GM12878 (cell line): ENCODE results near the gene UBE2J2. TPM values are rescaled to one million over a fixed set of nuclear protein-coding genes. Genes with fewer than 3 reads are reported as not detected.
A peak's percentile ranks its signal among the peaks of the same experiment; 100 is the strongest.

Experiments used
- ATAC-seq: fragments of 200-7000 bp; cut with Tn5 transposase; 3 replicates; pipeline ENCODE4 v1.9.1; 2020; ENCODE audit warnings: mild to moderate bottlenecking, moderate library complexity
- BruUV-seq: library from RNA; stranded (reverse); fragments of 400-500 nt; replicated peaks from 2 replicates; lab custom pipeline; 2021; lab: Mats Ljungman, UMichigan
- CTCF ChIA-PET: fragments of 300-600 bp; sonication (Branson Sonifier 250); formaldehyde crosslinking; extraction: SDS; loops from one replicate; lab custom pipeline; 2021; ENCODE audit warnings: inconsistent platforms; lab: Yijun Ruan, JAX
- POLR2A ChIA-PET: fragments of 350-600 bp; formaldehyde crosslinking; extraction: SDS; loops from one replicate; lab custom pipeline; 2021; ENCODE audit warnings: inconsistent platforms; lab: Charles Lee
- RAD21 ChIA-PET: fragments of 300-600 bp; sonication (Branson Sonifier 250); formaldehyde crosslinking; loops from one replicate; lab custom pipeline; 2023; ENCODE audit warnings: antibody characterized with exemption; ENCODE audit not compliant: unreplicated experiment; lab: Charles Lee
- SMC1A ChIA-PET: fragments of 300-600 bp; sonication (Branson Sonifier 250); formaldehyde crosslinking; loops from one replicate; lab custom pipeline; 2023; ENCODE audit not compliant: unreplicated experiment, uncharacterized antibody; lab: Charles Lee
- DNase-seq: peaks from one replicate; pipeline ENCODE4 v3.0.0-alpha.2; 2011; ENCODE audit warnings: low read depth, low spot score
- FAIRE-seq: peaks from 3 replicates; lab custom pipeline; 2011; peaks lifted over from hg19 to GRCh38; lab: Jason Lieb, UNC
- H2AFZ ChIP-seq: 2 replicates; pipeline ENCODE4 v1.6.0; 2011; ENCODE audit warnings: low read depth, low read length, control low read depth; ENCODE audit not compliant: control insufficient read depth
- H3K27ac ChIP-seq: 2 replicates; pipeline ENCODE4 v1.5.1; 2011; ENCODE audit warnings: control low read depth; ENCODE audit not compliant: control insufficient read depth, insufficient read depth
- H3K27me3 ChIP-seq, 2 experiments: replicated peaks in 1 of 2; 2 replicates each; pipeline versions ENCODE4 v1.6.0 to v1.6.1; 2011; ENCODE audit warnings: low read length in 1 of 2; ENCODE audit not compliant: control insufficient read depth in 2 of 2, insufficient read depth in 2 of 2
- H3K36me3 ChIP-seq, 2 experiments: 2 replicates each; pipeline ENCODE4 v1.5.1; 2011; ENCODE audit warnings: low read length in 1 of 2; ENCODE audit not compliant: control insufficient read depth in 2 of 2, insufficient read depth in 2 of 2
- H3K4me1 ChIP-seq: 2 replicates; pipeline ENCODE4 v1.6.1; 2011; ENCODE audit warnings: mild to moderate bottlenecking, low read length, moderate library complexity, mixed read lengths; ENCODE audit not compliant: control insufficient read depth, insufficient read depth
- H3K4me2 ChIP-seq: 2 replicates; pipeline ENCODE4 v1.6.0; 2011; ENCODE audit warnings: control low read depth; ENCODE audit not compliant: control insufficient read depth, insufficient read depth
- H3K4me3 ChIP-seq: fragments of 200-600 bp; sonication (generic); 2 replicates; pipeline ENCODE4 v1.5.1; 2016
- H3K79me2 ChIP-seq: 2 replicates; pipeline ENCODE4 v1.6.0; 2011; ENCODE audit warnings: low read length; ENCODE audit not compliant: control insufficient read depth, insufficient read depth
- H3K9ac ChIP-seq: 2 replicates; pipeline ENCODE4 v1.8.0; 2011; ENCODE audit warnings: low read length, control low read depth, mixed read lengths; ENCODE audit not compliant: control insufficient read depth, insufficient read depth
- H3K9me3 ChIP-seq: replicated peaks from 3 replicates; pipeline ENCODE4 v1.5.1; 2011; ENCODE audit warnings: mild to moderate bottlenecking, low read length; ENCODE audit not compliant: control insufficient read depth, insufficient read depth
- H4K20me1 ChIP-seq: 2 replicates; pipeline ENCODE4 v1.6.0; 2011; ENCODE audit not compliant: control insufficient read depth, insufficient read depth
- BCLAF1 ChIP-seq: fragments of 450-650 bp; IDR thresholded peaks from 2 replicates; pipeline ENCODE4 v1.6.1; 2017; ENCODE audit warnings: antibody characterized with exemption, mild to moderate bottlenecking, moderate library complexity
- EZH2 ChIP-seq: IDR thresholded peaks from 2 replicates; pipeline ENCODE4 v1.6.1; 2012; ENCODE audit warnings: low read depth, mild to moderate bottlenecking, control low read depth, inconsistent platforms, low read length, borderline replicate concordance; ENCODE audit not compliant: control insufficient read depth
- MEF2A ChIP-seq: IDR thresholded peaks from 2 replicates; pipeline ENCODE4 v1.6.1; 2011; ENCODE audit warnings: low read depth, mild to moderate bottlenecking, low read length, moderate library complexity; ENCODE audit not compliant: insufficient read depth
- PBX3 ChIP-seq: IDR thresholded peaks from 2 replicates; pipeline ENCODE4 v1.6.1; 2011; ENCODE audit warnings: mild to moderate bottlenecking, low read depth, low read length, moderate library complexity; ENCODE audit not compliant: insufficient replicate concordance
- RCOR1 ChIP-seq: conservative IDR thresholded peaks from 2 replicates; pipeline ENCODE4 v1.6.1; 2012; ENCODE audit warnings: low read depth, low read length, improper control_type of control experiment
- TCF7 ChIP-seq: IDR thresholded peaks from 2 replicates; pipeline ENCODE4 v1.6.1; 2014; ENCODE audit warnings: antibody characterized with exemption, borderline replicate concordance
- YY1 ChIP-seq: IDR thresholded peaks from 2 replicates; pipeline ENCODE4 v1.6.1; 2011; ENCODE audit warnings: low read depth, mild to moderate bottlenecking, low read length
- ZBED1 ChIP-seq: IDR thresholded peaks from 2 replicates; pipeline ENCODE4 v1.6.1; 2016; ENCODE audit warnings: borderline replicate concordance
- WGBS: methylation state at CpG from one replicate; pipeline ENCODE4 v1.1.6; 2016; ENCODE audit warnings: low lambda C conversion rate; ENCODE audit not compliant: insufficient replicate concordance, insufficient coverage; ENCODE audit errors: missing lambda C conversion rate; 5-methylcytosine and 5-hydroxymethylcytosine counted together
- in situ Hi-C: fragments of 300-500 bp; cut with MboI; formaldehyde crosslinking; loops from 9 replicates; pipeline ENCODE4 v1.14.3; 2018; ENCODE audit warnings: mixed read lengths
- intact Hi-C: fragments of 100-400 bp; cut with micrococcal nuclease; formaldehyde crosslinking; loops from one replicate; pipeline ENCODE4 v1.14.2; 2022; ENCODE audit not compliant: unreplicated experiment
- polyA plus RNA-seq, 11 experiments: library from polyadenylated mRNA; depleted of rRNA in 4 of 11; unstranded in 6 of 11; stranded (reverse) in 5 of 11; fragments of >200 nt; fragmentation: Nextera tagmentation in 4 of 11; fragmentation: Illumina TruSeq in 1 of 11; extraction: Ambion mirVana in 4 of 11; extraction: Trizol in 1 of 11; gene quantifications; 1 replicate in 1 of 11; 2 replicates in 10 of 11; pipeline versions ENCODE4 v1.2.1 to v1.2.3, GENCODE V29; 2011 to 2016; ENCODE audit warnings: inconsistent platforms in 2 of 11, missing spikeins in 2 of 11, low read depth in 1 of 11
- total RNA-seq, 4 experiments: library from RNA; depleted of rRNA in 3 of 4; stranded (reverse); fragments of >200 nt in 3 of 4; fragmentation: Illumina TruSeq in 1 of 4; extraction: Trizol in 1 of 4; gene quantifications; 2 replicates each; pipeline versions ENCODE4 v1.2.1 to v1.2.3, GENCODE V29; 2013 to 2021
- TF ChIP-seq, protein P1 (sequence below): fragments of 450-650 bp; IDR thresholded peaks from 2 replicates; pipeline ENCODE4 v1.6.1; 2017; ENCODE audit warnings: low read depth, mild to moderate bottlenecking, moderate library complexity

UBE2J2 gene
- total and polyA plus RNA-seq, 10 of the 15 experiments (the other 5 are each of a cell fraction or from before 2014, with no cell fraction given), result 0.72 to 70.5 (median 49.2) TPM

DNA sequence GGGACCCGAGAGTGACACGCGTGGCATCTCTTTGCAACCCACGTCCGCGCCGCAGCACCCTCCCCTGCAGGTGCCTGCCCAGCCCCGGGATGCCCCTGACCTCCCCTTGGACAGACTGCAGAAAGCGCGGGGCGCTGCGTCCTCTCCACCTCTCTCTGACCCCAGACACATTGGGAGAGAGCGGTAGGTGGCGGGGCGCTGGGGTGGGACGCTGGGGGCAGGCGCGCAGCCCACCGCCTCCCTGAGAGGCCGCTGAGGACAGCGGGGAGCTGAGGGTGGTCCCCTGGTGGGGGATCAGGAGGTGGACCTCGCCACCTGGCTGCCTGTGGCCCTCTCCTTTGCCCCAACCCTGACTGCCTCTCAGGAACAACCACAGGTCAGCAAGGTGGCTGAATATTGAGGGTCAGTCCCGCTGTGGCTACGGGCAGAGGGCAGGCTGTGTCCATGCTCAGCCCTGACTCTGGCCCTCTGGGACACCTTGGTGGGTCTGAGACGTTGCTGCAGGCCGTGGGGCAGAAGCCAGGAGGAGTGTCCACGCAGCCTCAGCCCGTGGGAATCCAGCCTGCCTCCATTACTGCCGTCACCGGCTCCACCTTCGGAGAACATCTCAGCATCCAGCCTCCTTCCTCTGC is 761 bp upstream of the UBE2J2 start:
- Histone ChIP-seq H3K4me2 (peak overlapping the region; percentile 95), H4K20me1 (peaks cover 4% of the 10 kb centered on the region; the same call in 1 of the 2 replicates), H3K4me1 (peaks cover 18% of the 10 kb centered on the region), H3K9me3 (no peaks in the 10 kb centered on the region), H2AFZ (peak overlapping the region; percentile 92), H3K79me2 (peaks cover 41% of the 10 kb centered on the region), H3K9ac (peak overlapping the region; percentile 62), H3K27ac (peak overlapping the region; percentile 52), H3K27me3 (no peaks in the 10 kb centered on the region), H3K4me3 (peak overlapping the region; percentile 81), H3K36me3 (peaks cover 0 to 6% of the 10 kb centered on the region in 2 experiments; a peak in 1 of 4 replicates)
- ChIA-PET SMC1A (no interaction called here), CTCF (interaction anchor here (1.0 kb wide), 3 partner anchors 13 to 24 kb away, joined by 3 to 4 read pairs (median 4); no protein-coding TSS in a partner anchor), POLR2A (interaction anchor here (1.0 to 1.4 kb wide), 4 partner anchors 19 to 260 kb away, joined by 3 to 5 read pairs (median 4); partner anchors contain the start of gene ISG15), RAD21 (no interaction called here)
- FAIRE-seq (no peak), ATAC-seq (no peak), DNase-seq (no peak)
- 34% methylated on average over 29 of the region's 31 CpGs for WGBS
- in situ Hi-C loops, result no loop called here
- intact Hi-C loops, result no loop called here
- TF ChIP-seq RCOR1 (no peak), YY1 (no peak), EZH2 (no peak), MEF2A (no peak), BCLAF1 (no peak), TCF7 (no peak), ZBED1 (no peak), PBX3 (no peak)
- TF ChIP-seq, protein P1, sequence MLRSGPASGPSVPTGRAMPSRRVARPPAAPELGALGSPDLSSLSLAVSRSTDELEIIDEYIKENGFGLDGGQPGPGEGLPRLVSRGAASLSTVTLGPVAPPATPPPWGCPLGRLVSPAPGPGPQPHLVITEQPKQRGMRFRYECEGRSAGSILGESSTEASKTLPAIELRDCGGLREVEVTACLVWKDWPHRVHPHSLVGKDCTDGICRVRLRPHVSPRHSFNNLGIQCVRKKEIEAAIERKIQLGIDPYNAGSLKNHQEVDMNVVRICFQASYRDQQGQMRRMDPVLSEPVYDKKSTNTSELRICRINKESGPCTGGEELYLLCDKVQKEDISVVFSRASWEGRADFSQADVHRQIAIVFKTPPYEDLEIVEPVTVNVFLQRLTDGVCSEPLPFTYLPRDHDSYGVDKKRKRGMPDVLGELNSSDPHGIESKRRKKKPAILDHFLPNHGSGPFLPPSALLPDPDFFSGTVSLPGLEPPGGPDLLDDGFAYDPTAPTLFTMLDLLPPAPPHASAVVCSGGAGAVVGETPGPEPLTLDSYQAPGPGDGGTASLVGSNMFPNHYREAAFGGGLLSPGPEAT, result no peak
- BruUV-seq, result no TSS peak
